Measurements from ENCODE around the gene PLA2G4A. TPM values are rescaled to one million over a fixed set of nuclear protein-coding genes. Genes with fewer than 3 reads are reported as not detected.
A peak's percentile ranks its signal among the peaks of the same experiment; 100 is the strongest.

The PLA2G4A gene
- total RNA-seq, 3 donors from 2014 or later: 5.3 to 26.8 (median 6.9) TPM

DNA sequence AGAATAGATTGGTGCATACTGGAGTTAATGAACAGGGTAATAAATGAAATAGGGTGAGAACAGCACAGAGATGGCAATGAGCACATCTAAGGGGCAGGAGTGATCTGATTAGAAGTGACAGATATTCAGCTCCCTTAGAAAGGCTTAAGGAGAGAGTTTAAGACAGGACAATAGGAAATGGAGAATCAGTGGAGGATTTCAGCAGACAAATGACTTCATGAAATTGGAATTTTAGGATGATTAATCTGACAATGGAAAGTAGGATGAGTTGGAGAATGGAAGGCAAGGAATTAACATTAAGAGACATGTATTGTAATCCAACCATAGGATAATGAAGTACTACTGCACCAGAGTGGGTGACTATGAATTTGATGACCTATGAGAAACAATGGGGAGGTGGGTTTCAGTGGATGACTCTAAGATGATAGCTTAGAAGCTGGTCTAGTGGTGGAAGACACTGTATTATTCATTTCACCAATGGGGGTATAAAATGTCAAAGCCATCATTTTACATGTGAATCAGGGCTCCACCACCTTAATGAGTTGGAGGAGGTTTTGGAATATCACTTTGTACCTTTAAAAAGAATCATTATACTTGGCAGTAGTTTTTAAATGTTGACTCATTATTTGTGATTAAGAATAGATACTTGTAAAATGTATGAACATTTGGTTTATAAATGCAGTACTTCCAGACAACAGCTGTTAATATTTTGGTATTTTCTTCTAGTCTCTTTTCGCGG is 139.1 kb downstream of the PLA2G4A start:
- no peak for DNase-seq
- TF ChIP-seq, protein P1, sequence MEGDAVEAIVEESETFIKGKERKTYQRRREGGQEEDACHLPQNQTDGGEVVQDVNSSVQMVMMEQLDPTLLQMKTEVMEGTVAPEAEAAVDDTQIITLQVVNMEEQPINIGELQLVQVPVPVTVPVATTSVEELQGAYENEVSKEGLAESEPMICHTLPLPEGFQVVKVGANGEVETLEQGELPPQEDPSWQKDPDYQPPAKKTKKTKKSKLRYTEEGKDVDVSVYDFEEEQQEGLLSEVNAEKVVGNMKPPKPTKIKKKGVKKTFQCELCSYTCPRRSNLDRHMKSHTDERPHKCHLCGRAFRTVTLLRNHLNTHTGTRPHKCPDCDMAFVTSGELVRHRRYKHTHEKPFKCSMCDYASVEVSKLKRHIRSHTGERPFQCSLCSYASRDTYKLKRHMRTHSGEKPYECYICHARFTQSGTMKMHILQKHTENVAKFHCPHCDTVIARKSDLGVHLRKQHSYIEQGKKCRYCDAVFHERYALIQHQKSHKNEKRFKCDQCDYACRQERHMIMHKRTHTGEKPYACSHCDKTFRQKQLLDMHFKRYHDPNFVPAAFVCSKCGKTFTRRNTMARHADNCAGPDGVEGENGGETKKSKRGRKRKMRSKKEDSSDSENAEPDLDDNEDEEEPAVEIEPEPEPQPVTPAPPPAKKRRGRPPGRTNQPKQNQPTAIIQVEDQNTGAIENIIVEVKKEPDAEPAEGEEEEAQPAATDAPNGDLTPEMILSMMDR (IDR thresholded peaks at IDR 0.05): no peak
- H3K4me1 ChIP-seq (ENCODE audit: low read depth): no peaks in the 10 kb centered on the region
- H3K36me3 ChIP-seq (ENCODE audit: low read depth): no peaks in the 10 kb centered on the region
- no peaks in the 10 kb centered on the region for H3K9me3 ChIP-seq
- ATAC-seq: no peak
- intact Hi-C loops (cut with DNase I, micrococcal nuclease): no loop called here
- no peak overlapping the region for H3K4me3 ChIP-seq

DNA sequence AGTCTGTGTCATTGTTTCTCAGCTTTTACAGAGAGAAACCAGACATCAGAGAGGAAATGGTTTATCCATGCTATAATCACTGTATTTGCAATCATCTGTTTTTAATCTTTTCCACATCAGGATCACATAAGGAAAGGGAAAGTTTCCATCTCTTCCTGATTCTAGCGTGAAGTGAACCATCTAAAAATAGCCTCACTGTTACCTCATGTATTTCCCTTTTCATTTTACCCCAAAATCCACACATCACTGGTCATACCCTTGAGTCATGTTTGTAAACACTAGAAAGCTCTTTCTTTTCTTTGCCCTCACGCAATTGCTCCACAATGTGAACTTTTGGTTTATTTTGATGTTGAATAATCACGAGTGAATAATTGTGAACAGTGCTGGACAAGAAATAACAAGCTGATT is 146.0 kb downstream of the PLA2G4A start:
- H3K4me1 ChIP-seq (ENCODE audit: low read depth): no peaks in the 10 kb centered on the region
- no peak for DNase-seq
- no peak overlapping the region for H3K4me3 ChIP-seq
- TF ChIP-seq, protein P1 (IDR thresholded peaks at IDR 0.05): no peak
- peak; percentile 24 for ATAC-seq
- no peaks in the 10 kb centered on the region for H3K9me3 ChIP-seq
- intact Hi-C loops (cut with DNase I, micrococcal nuclease): no loop called here
- no peaks in the 10 kb centered on the region for H3K36me3 ChIP-seq (ENCODE audit: low read depth)

GRCh38 chr1:186975220-186975619 is 146.5 kb downstream of the PLA2G4A start:
- Histone ChIP-seq H3K36me3 (ENCODE audit: low read depth) (no peaks in the 10 kb centered on the region), H3K9me3 (no peaks in the 10 kb centered on the region), H3K4me3 (no peak overlapping the region), H3K4me1 (ENCODE audit: low read depth) (no peaks in the 10 kb centered on the region)
- DNase-seq (no peak), ATAC-seq (no peak)
- intact Hi-C loops (cut with DNase I, micrococcal nuclease): no loop called here
- TF ChIP-seq, protein P1 (IDR thresholded peaks at IDR 0.05): no peak

GRCh38 chr1:186976700-186977099 is 148.0 kb downstream of the PLA2G4A start:
- TF ChIP-seq, protein P1 (IDR thresholded peaks at IDR 0.05): no peak
- no peak overlapping the region for H3K4me3 ChIP-seq
- intact Hi-C loops (cut with DNase I, micrococcal nuclease): no loop called here
- no peaks in the 10 kb centered on the region for H3K36me3 ChIP-seq (ENCODE audit: low read depth)
- H3K9me3 ChIP-seq: no peaks in the 10 kb centered on the region
- ATAC-seq (no peak), DNase-seq (no peak)
- no peaks in the 10 kb centered on the region for H3K4me1 ChIP-seq (ENCODE audit: low read depth)

- ATAC-seq (no peak), DNase-seq (no peak)
- Histone ChIP-seq H3K36me3 (ENCODE audit: low read depth) (no peaks in the 10 kb centered on the region), H3K4me1 (ENCODE audit: low read depth) (no peaks in the 10 kb centered on the region), H3K4me3 (no peak overlapping the region), H3K9me3 (no peaks in the 10 kb centered on the region)
- intact Hi-C loops (cut with DNase I, micrococcal nuclease): no loop called here
- TF ChIP-seq, protein P1 (IDR thresholded peaks at IDR 0.05): no peak
These were observed 148.7 kb downstream of the PLA2G4A start for GRCh38 chr1:186977266-186977957.

Measured in mucosa of descending colon (tissue), 3 donors.